ENCODE measurements around the gene SYTL3.
"Not testable (repeated sequence)": the region's sequence is repeated elsewhere in the genome, so short reads cannot be mapped to it uniquely, and the experiment has no call there.

SYTL3 gene

GRCh38 chr6:158777510-158777909 lies 127.7 kb downstream of the SYTL3 start:
- DNase-seq (ENCODE audit: low read depth): no peak

GRCh38 chr6:158778005-158778527 lies 128.2 kb downstream of the SYTL3 start:
- DNase-seq (ENCODE audit: low read depth): no peak

GRCh38 chr6:158780246-158780884 lies 130.5 kb downstream of the SYTL3 start:
- DNase-seq (ENCODE audit: low read depth): no peak

GRCh38 chr6:158780988-158781691 lies 131.3 kb downstream of the SYTL3 start:
- no peak for DNase-seq (ENCODE audit: low read depth)

- no peak for DNase-seq (ENCODE audit: low read depth)
Measured at GRCh38 chr6:158781692-158782373, 132.0 kb downstream of the SYTL3 start.

- DNase-seq (ENCODE audit: low read depth): no peak
Measured at GRCh38 chr6:158782432-158783166, 132.7 kb downstream of the SYTL3 start.

GRCh38 chr6:158783167-158783450 lies 133.3 kb downstream of the SYTL3 start:
- no peak for DNase-seq (ENCODE audit: low read depth)

GRCh38 chr6:158783851-158784250 lies 134.0 kb downstream of the SYTL3 start:
- no peak for DNase-seq (ENCODE audit: low read depth)

GRCh38 chr6:158784505-158784904 lies 134.7 kb downstream of the SYTL3 start:
- DNase-seq (ENCODE audit: low read depth): peak; percentile 50

GRCh38 chr6:158785036-158785435 lies 135.2 kb downstream of the SYTL3 start:
- DNase-seq (ENCODE audit: low read depth): no peak

- DNase-seq (ENCODE audit: low read depth): no peak
Measured at GRCh38 chr6:158786645-158787304, 136.9 kb downstream of the SYTL3 start.

GRCh38 chr6:158787395-158787794 lies 137.5 kb downstream of the SYTL3 start:
- DNase-seq (ENCODE audit: low read depth): no peak

- DNase-seq (ENCODE audit: low read depth): no peak
Measured at GRCh38 chr6:158789115-158789917, 139.5 kb downstream of the SYTL3 start.

- no peak for DNase-seq (ENCODE audit: low read depth)
Measured at GRCh38 chr6:158791274-158791855, 141.5 kb downstream of the SYTL3 start.

- DNase-seq (ENCODE audit: low read depth): not testable (repeated sequence)
Measured at GRCh38 chr6:158792505-158792904, 142.7 kb downstream of the SYTL3 start.

- peak; percentile 72 for DNase-seq (ENCODE audit: low read depth)
Measured at GRCh38 chr6:158793432-158793831, 143.6 kb downstream of the SYTL3 start.

- no peak for DNase-seq (ENCODE audit: low read depth)
Measured at GRCh38 chr6:158795516-158795915, 145.7 kb downstream of the SYTL3 start.

GRCh38 chr6:158796353-158796752 lies 146.5 kb downstream of the SYTL3 start:
- no peak for DNase-seq (ENCODE audit: low read depth)

- peak; percentile 78 for DNase-seq (ENCODE audit: low read depth)
Measured at GRCh38 chr6:158797331-158798310, 147.8 kb downstream of the SYTL3 start.

Measured in iris pigment epithelial cell (primary cell).